ENCODE data around the gene MANF.

The MANF gene

DNA sequence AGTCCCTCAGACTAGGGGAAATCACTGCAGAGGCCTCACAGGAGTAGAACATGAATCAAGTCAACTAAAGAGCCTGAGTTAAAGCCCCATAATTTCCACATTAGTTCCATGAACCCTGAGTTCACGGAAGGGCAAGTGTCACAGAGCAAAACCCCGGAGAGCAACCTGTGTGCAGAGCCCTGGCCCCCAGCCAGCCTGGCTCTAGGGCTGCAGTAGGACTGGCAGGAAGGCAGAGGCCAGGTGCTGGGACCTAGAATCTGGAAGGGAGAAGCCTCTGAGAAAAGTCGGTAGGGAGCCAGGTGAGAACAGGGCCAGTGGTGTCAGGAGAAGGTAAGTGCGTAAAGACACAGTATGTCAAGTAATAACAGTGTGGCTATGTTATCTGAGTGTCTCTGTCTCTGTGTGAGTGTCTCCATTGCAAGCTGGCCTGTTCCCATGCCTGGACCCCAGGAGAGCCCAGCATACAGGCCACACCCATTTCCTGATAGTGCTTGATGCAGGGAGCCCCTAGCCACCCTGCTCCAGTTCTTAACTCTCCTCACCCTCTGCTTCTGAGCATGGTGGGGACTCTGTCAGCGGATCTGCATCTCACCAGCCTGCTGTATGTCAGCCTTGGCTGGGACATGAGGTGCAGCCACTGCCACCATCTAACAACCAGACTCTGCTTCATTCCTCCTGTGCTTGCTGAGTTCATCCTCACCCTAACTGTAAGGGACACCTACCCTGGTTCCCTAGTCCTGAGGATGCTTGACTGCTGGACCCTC, 11.3 kb upstream of the MANF start:
- Histone ChIP-seq H3K9ac (ENCODE audit: low read depth, low read length) (no peak overlapping the region), H3K27me3 (ENCODE audit: control insufficient read depth, insufficient read depth, low read length) (no peaks in the 10 kb centered on the region), H3K36me3 (ENCODE audit: control insufficient read depth, insufficient read depth, low read length) (peaks cover 13% of the 10 kb centered on the region; the same call in 1 of the 2 replicates), H3K27ac (ENCODE audit: low read depth, low read length) (no peak overlapping the region), H3K4me3 (ENCODE audit: low read depth, low read length) (no peak overlapping the region), H3K4me1 (ENCODE audit: control insufficient read depth, insufficient read depth, low read length) (no peaks in the 10 kb centered on the region), H3K9me3 (ENCODE audit: control insufficient read depth, insufficient read depth, low read length) (no peaks in the 10 kb centered on the region)

- no peak overlapping the region for H3K4me3 ChIP-seq (ENCODE audit: low read depth, low read length)
- no peak overlapping the region for H3K27ac ChIP-seq (ENCODE audit: low read depth, low read length)
- H3K9ac ChIP-seq (ENCODE audit: low read depth, low read length), result no peak overlapping the region
- H3K4me1 ChIP-seq (ENCODE audit: control insufficient read depth, insufficient read depth, low read length), result no peaks in the 10 kb centered on the region
- H3K27me3 ChIP-seq (ENCODE audit: control insufficient read depth, insufficient read depth, low read length), result no peaks in the 10 kb centered on the region
- no peaks in the 10 kb centered on the region for H3K9me3 ChIP-seq (ENCODE audit: control insufficient read depth, insufficient read depth, low read length)
- peaks cover 13% of the 10 kb centered on the region; the same call in 1 of the 2 replicates for H3K36me3 ChIP-seq (ENCODE audit: control insufficient read depth, insufficient read depth, low read length)
These were observed 10.6 kb upstream of the MANF start for GRCh38 chr3:51374456-51374855.

DNA sequence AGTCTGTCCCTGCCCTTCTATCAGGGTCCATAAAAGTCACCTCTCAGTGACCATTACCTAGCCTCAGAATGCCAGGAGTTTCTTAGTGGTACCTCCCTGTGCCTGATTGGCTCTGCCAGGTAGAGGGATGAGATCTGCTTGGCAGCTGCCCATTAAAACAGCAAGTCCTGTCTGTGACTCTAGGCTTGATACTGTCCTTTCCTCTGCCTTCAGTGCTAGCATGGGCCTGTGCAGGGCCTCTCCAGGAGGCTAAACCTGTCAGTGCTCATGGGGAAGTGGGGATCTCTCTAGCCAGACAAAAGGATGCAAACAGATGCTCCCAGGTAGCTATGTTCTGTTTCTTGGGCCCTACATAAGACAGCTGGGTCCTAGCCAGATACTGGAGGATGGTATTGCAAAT, 10.0 kb upstream of the MANF start:
- peaks cover 13% of the 10 kb centered on the region; the same call in 1 of the 2 replicates for H3K36me3 ChIP-seq (ENCODE audit: control insufficient read depth, insufficient read depth, low read length)
- H3K27me3 ChIP-seq (ENCODE audit: control insufficient read depth, insufficient read depth, low read length), result no peaks in the 10 kb centered on the region
- no peaks in the 10 kb centered on the region for H3K9me3 ChIP-seq (ENCODE audit: control insufficient read depth, insufficient read depth, low read length)
- H3K9ac ChIP-seq (ENCODE audit: low read depth, low read length), result no peak overlapping the region
- H3K4me1 ChIP-seq (ENCODE audit: control insufficient read depth, insufficient read depth, low read length), result no peaks in the 10 kb centered on the region
- no peak overlapping the region for H3K4me3 ChIP-seq (ENCODE audit: low read depth, low read length)
- no peak overlapping the region for H3K27ac ChIP-seq (ENCODE audit: low read depth, low read length)

GRCh38 chr3:51375571-51375970, 9.5 kb upstream of the MANF start:
- no peak overlapping the region for H3K4me3 ChIP-seq (ENCODE audit: low read depth, low read length)
- no peaks in the 10 kb centered on the region for H3K9me3 ChIP-seq (ENCODE audit: control insufficient read depth, insufficient read depth, low read length)
- no peaks in the 10 kb centered on the region for H3K27me3 ChIP-seq (ENCODE audit: control insufficient read depth, insufficient read depth, low read length)
- H3K4me1 ChIP-seq (ENCODE audit: control insufficient read depth, insufficient read depth, low read length), result no peaks in the 10 kb centered on the region
- no peak overlapping the region for H3K27ac ChIP-seq (ENCODE audit: low read depth, low read length)
- peaks cover 13% of the 10 kb centered on the region; the same call in 1 of the 2 replicates for H3K36me3 ChIP-seq (ENCODE audit: control insufficient read depth, insufficient read depth, low read length)
- no peak overlapping the region for H3K9ac ChIP-seq (ENCODE audit: low read depth, low read length)

- H3K36me3 ChIP-seq (ENCODE audit: control insufficient read depth, insufficient read depth, low read length), result peaks cover 13% of the 10 kb centered on the region; the same call in 1 of the 2 replicates
- H3K4me1 ChIP-seq (ENCODE audit: control insufficient read depth, insufficient read depth, low read length), result peaks cover 2% of the 10 kb centered on the region; the same call in 1 of the 2 replicates
- no peak overlapping the region for H3K27ac ChIP-seq (ENCODE audit: low read depth, low read length)
- H3K9me3 ChIP-seq (ENCODE audit: control insufficient read depth, insufficient read depth, low read length), result no peaks in the 10 kb centered on the region
- H3K27me3 ChIP-seq (ENCODE audit: control insufficient read depth, insufficient read depth, low read length), result no peaks in the 10 kb centered on the region
- H3K4me3 ChIP-seq (ENCODE audit: low read depth, low read length), result no peak overlapping the region
- H3K9ac ChIP-seq (ENCODE audit: low read depth, low read length), result no peak overlapping the region
These were observed 7.0 kb upstream of the MANF start for GRCh38 chr3:51378065-51378464.

DNA sequence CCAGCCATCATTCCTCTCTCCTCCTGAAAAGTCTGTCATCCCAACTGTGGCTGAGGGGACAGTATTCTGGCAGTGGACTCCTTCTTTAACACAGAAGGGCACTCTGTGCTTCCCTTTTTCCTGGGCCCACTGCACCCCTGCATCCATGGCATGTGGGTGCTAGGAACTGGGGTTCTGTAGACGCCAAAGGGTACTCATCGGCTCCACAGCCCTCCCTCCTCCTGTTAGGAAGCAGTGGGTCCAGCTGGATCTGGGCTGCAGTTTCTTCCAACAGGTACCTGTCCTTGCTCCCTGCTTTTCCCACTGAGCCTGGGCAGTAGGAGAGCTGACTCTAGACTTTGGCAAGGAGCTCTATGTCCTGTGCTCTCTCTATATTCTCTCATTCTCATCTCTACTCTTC, 6.4 kb upstream of the MANF start:
- peaks cover 13% of the 10 kb centered on the region; the same call in 1 of the 2 replicates for H3K36me3 ChIP-seq (ENCODE audit: control insufficient read depth, insufficient read depth, low read length)
- H3K4me3 ChIP-seq (ENCODE audit: low read depth, low read length), result no peak overlapping the region
- H3K4me1 ChIP-seq (ENCODE audit: control insufficient read depth, insufficient read depth, low read length), result peaks cover 9% of the 10 kb centered on the region
- H3K27me3 ChIP-seq (ENCODE audit: control insufficient read depth, insufficient read depth, low read length), result no peaks in the 10 kb centered on the region
- H3K9me3 ChIP-seq (ENCODE audit: control insufficient read depth, insufficient read depth, low read length), result no peaks in the 10 kb centered on the region
- no peak overlapping the region for H3K9ac ChIP-seq (ENCODE audit: low read depth, low read length)
- H3K27ac ChIP-seq (ENCODE audit: low read depth, low read length), result no peak overlapping the region

GRCh38 chr3:51379301-51379700, 5.8 kb upstream of the MANF start:
- H3K9ac ChIP-seq (ENCODE audit: low read depth, low read length), result no peak overlapping the region
- H3K9me3 ChIP-seq (ENCODE audit: control insufficient read depth, insufficient read depth, low read length), result no peaks in the 10 kb centered on the region
- no peak overlapping the region for H3K27ac ChIP-seq (ENCODE audit: low read depth, low read length)
- peaks cover 12% of the 10 kb centered on the region for H3K4me1 ChIP-seq (ENCODE audit: control insufficient read depth, insufficient read depth, low read length)
- H3K4me3 ChIP-seq (ENCODE audit: low read depth, low read length), result no peak overlapping the region
- peaks cover 11% of the 10 kb centered on the region; the same call in 1 of the 2 replicates for H3K36me3 ChIP-seq (ENCODE audit: control insufficient read depth, insufficient read depth, low read length)
- H3K27me3 ChIP-seq (ENCODE audit: control insufficient read depth, insufficient read depth, low read length), result no peaks in the 10 kb centered on the region

DNA sequence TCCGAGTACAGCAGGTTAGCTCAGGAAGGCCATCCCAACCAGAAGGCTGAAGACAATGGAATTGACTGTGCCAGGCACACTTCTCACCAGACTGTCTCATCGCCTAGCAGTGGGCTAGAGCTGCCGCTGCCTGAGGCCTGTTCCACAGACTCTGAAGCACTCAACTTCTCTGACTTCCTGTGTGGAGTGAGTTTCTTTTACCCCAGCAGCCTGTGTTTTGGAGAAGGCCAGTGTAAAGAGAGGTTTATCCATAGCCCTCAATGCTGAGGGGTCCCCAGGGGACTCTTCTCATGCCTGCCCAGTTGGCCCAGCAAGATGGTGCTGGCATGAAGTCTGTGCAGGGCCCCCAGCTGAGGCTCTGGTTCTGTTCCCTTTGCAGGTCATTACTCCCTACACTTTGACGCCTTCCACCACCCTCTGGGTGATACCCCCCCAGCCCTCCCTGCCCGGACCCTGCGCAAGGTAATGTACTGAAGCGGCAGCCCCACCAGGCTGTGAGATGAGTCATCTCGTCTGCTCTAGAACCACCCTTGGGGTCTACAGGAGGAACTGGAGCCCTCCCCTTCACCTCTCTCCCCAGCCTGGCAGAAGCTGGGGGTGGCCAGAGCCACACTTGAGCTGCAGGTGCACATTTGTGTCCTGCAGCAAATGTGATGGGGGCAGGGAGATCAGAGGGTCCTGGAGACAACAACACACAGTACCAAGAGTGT, 5.2 kb upstream of the MANF start:
- H3K4me3 ChIP-seq (ENCODE audit: low read depth, low read length), result no peak overlapping the region
- H3K36me3 ChIP-seq (ENCODE audit: control insufficient read depth, insufficient read depth, low read length), result peaks cover 7% of the 10 kb centered on the region; the same call in 1 of the 2 replicates
- H3K27ac ChIP-seq (ENCODE audit: low read depth, low read length), result no peak overlapping the region
- H3K9ac ChIP-seq (ENCODE audit: low read depth, low read length), result no peak overlapping the region
- peaks cover 12% of the 10 kb centered on the region for H3K4me1 ChIP-seq (ENCODE audit: control insufficient read depth, insufficient read depth, low read length)
- no peaks in the 10 kb centered on the region for H3K27me3 ChIP-seq (ENCODE audit: control insufficient read depth, insufficient read depth, low read length)
- H3K9me3 ChIP-seq (ENCODE audit: control insufficient read depth, insufficient read depth, low read length), result no peaks in the 10 kb centered on the region

GRCh38 chr3:51380601-51381332, 4.3 kb upstream of the MANF start:
- no peak overlapping the region for H3K27ac ChIP-seq (ENCODE audit: low read depth, low read length)
- H3K9ac ChIP-seq (ENCODE audit: low read depth, low read length), result no peak overlapping the region
- no peaks in the 10 kb centered on the region for H3K9me3 ChIP-seq (ENCODE audit: control insufficient read depth, insufficient read depth, low read length)
- H3K4me3 ChIP-seq (ENCODE audit: low read depth, low read length), result no peak overlapping the region
- H3K36me3 ChIP-seq (ENCODE audit: control insufficient read depth, insufficient read depth, low read length), result peaks cover 3% of the 10 kb centered on the region; the same call in 1 of the 2 replicates
- peaks cover 12% of the 10 kb centered on the region for H3K4me1 ChIP-seq (ENCODE audit: control insufficient read depth, insufficient read depth, low read length)
- H3K27me3 ChIP-seq (ENCODE audit: control insufficient read depth, insufficient read depth, low read length), result no peaks in the 10 kb centered on the region

- H3K27ac ChIP-seq (ENCODE audit: low read depth, low read length), result no peak overlapping the region
- peaks cover 16% of the 10 kb centered on the region for H3K4me1 ChIP-seq (ENCODE audit: control insufficient read depth, insufficient read depth, low read length)
- no peak overlapping the region for H3K4me3 ChIP-seq (ENCODE audit: low read depth, low read length)
- no peaks in the 10 kb centered on the region for H3K27me3 ChIP-seq (ENCODE audit: control insufficient read depth, insufficient read depth, low read length)
- H3K9me3 ChIP-seq (ENCODE audit: control insufficient read depth, insufficient read depth, low read length), result no peaks in the 10 kb centered on the region
- peaks cover 8% of the 10 kb centered on the region for H3K36me3 ChIP-seq (ENCODE audit: control insufficient read depth, insufficient read depth, low read length)
- H3K9ac ChIP-seq (ENCODE audit: low read depth, low read length), result no peak overlapping the region
These were observed 3.8 kb upstream of the MANF start for GRCh38 chr3:51381333-51381705.

Measured in HUES48 (cell line).